Measurements from ENCODE around the gene ZSCAN5C. TPM values are rescaled to one million over a fixed set of nuclear protein-coding genes. Genes with fewer than 3 reads are reported as not detected.
"Not testable (repeated sequence)": the region's sequence is repeated elsewhere in the genome, so short reads cannot be mapped to it uniquely, and the experiment has no call there.

ZSCAN5C gene
- total and polyA plus RNA-seq, 7 donors: not detected

- Histone ChIP-seq H3K9me3 (no peaks in the 10 kb centered on the region), H3K4me3 (peak overlapping the region; percentile 54), H3K36me3 (ENCODE audit: insufficient read depth in 1 of 2, low read depth in 1 of 2) (no peaks in the 10 kb centered on the region), H3K27me3 (ENCODE audit: insufficient read depth in 3 of 3, low read length in 2 of 3) (peaks cover 5 to 20% (median 9%) of the 10 kb centered on the region in 3 donors), H3K4me1 (no peaks in the 10 kb centered on the region), H3K27ac (no peak overlapping the region)
- DNase-seq (no peak), ATAC-seq (no peak)
- no peak for TF ChIP-seq CTCF (IDR thresholded peaks at IDR 0.05)
- WGBS, 3 donors: 3 to 5% (median 4%) methylated on average over 56 to 79 of the region's 79 CpGs
- intact Hi-C loops (cut with DNase I): no loop called here
Observed at GRCh38 chr19:56217039-56217949, 15.2 kb downstream of the ZSCAN5C start.

GRCh38 chr19:56218961-56219360 is 16.9 kb downstream of the ZSCAN5C start:
- Histone ChIP-seq H3K9me3 (no peaks in the 10 kb centered on the region), H3K4me1 (no peaks in the 10 kb centered on the region), H3K4me3 (no peak overlapping the region), H3K36me3 (ENCODE audit: insufficient read depth in 1 of 2, low read depth in 1 of 2) (no peaks in the 10 kb centered on the region), H3K27ac (no peak overlapping the region), H3K27me3 (ENCODE audit: insufficient read depth in 3 of 3, low read length in 2 of 3) (peaks cover 5 to 20% (median 9%) of the 10 kb centered on the region in 3 donors)
- no peak for TF ChIP-seq CTCF (IDR thresholded peaks at IDR 0.05)
- intact Hi-C loops (cut with DNase I): no loop called here
- DNase-seq: no peak
- 85 to 86% (median 85%) methylated on average over 10 of the region's 10 CpGs for WGBS, 3 donors
- ATAC-seq: no peak

GRCh38 chr19:56221442-56221841 is 19.4 kb downstream of the ZSCAN5C start:
- H3K4me3 ChIP-seq; intact Hi-C loops (cut with DNase I); H3K36me3 ChIP-seq (ENCODE audit: insufficient read depth in 1 of 2, low read depth in 1 of 2); H3K27ac ChIP-seq; DNase-seq; H3K9me3 ChIP-seq; H3K4me1 ChIP-seq; ATAC-seq: not testable (repeated sequence)
- peaks cover 0 to 12% (median 7%) of the 10 kb centered on the region in 3 donors for H3K27me3 ChIP-seq (ENCODE audit: insufficient read depth in 3 of 3, low read length in 2 of 3)
- 53 to 65% (median 58%) methylated on average over 9 of the region's 9 CpGs for WGBS, 3 donors

GRCh38 chr19:56221851-56222250 is 19.8 kb downstream of the ZSCAN5C start:
- Histone ChIP-seq H3K27ac (no peak overlapping the region), H3K4me1 (no peaks in the 10 kb centered on the region), H3K4me3 (no peak overlapping the region), H3K36me3 (ENCODE audit: insufficient read depth in 1 of 2, low read depth in 1 of 2) (no peaks in the 10 kb centered on the region), H3K27me3 (ENCODE audit: insufficient read depth in 3 of 3, low read length in 2 of 3) (peaks cover 0 to 12% (median 4%) of the 10 kb centered on the region in 3 donors), H3K9me3 (no peaks in the 10 kb centered on the region)
- intact Hi-C loops (cut with DNase I): no loop called here
- no peak for TF ChIP-seq CTCF (IDR thresholded peaks at IDR 0.05)
- 91 to 93% (median 92%) methylated on average over 14 of the region's 14 CpGs for WGBS, 3 donors
- ATAC-seq (no peak), DNase-seq (no peak)

- H3K27me3 ChIP-seq (ENCODE audit: insufficient read depth in 3 of 3, low read length in 2 of 3): peaks cover 0 to 2% (median 0%) of the 10 kb centered on the region in 3 donors
- 72 to 76% (median 76%) methylated on average over 6 of the region's 6 CpGs for WGBS, 3 donors
- TF ChIP-seq CTCF (IDR thresholded peaks at IDR 0.05): no peak
- intact Hi-C loops (cut with DNase I): no loop called here
- ATAC-seq (no peak), DNase-seq (no peak)
- no peaks in the 10 kb centered on the region for H3K9me3 ChIP-seq
- no peaks in the 10 kb centered on the region for H3K4me1 ChIP-seq
- no peaks in the 10 kb centered on the region for H3K36me3 ChIP-seq (ENCODE audit: insufficient read depth in 1 of 2, low read depth in 1 of 2)
- no peak overlapping the region for H3K27ac ChIP-seq
- no peak overlapping the region for H3K4me3 ChIP-seq
Observed at GRCh38 chr19:56222901-56223300, 20.8 kb downstream of the ZSCAN5C start.

All from psoas muscle (tissue), 8 donors.